NCI-H2107 treated with DMSO at 0.1 percent for 48 hours (cell line): ENCODE measurements around the gene IFNL4.
"Not testable (repeated sequence)": the region's sequence is repeated elsewhere in the genome, so short reads cannot be mapped to it uniquely, and the experiment has no call there.

Source experiments
- DNase-seq: peaks from one replicate; lab custom pipeline; 2025; ENCODE audit not compliant: unreplicated experiment; lab: John Stamatoyannopoulos, UW

The IFNL4 gene

GRCh38 chr19:39248806-39249205, at the start of gene IFNL4:
IFNL4 (minus strand) TSS chr19:39248856.
- DNase-seq, result no peak

- DNase-seq, result no peak
Measured at GRCh38 chr19:39297931-39298634, 49.4 kb upstream of the IFNL4 start.

- DNase-seq, result no peak
Measured at GRCh38 chr19:39296906-39297305, 48.2 kb upstream of the IFNL4 start.

GRCh38 chr19:39296055-39296645, 47.5 kb upstream of the IFNL4 start, which contains the start of gene IFNL1:
IFNL1 (plus strand) TSS chr19:39296407; CDS start chr19:39296422, 15 bp downstream.
- no peak for DNase-seq

GRCh38 chr19:39293394-39293793, 44.7 kb upstream of the IFNL4 start:
- DNase-seq, result no peak

DNA sequence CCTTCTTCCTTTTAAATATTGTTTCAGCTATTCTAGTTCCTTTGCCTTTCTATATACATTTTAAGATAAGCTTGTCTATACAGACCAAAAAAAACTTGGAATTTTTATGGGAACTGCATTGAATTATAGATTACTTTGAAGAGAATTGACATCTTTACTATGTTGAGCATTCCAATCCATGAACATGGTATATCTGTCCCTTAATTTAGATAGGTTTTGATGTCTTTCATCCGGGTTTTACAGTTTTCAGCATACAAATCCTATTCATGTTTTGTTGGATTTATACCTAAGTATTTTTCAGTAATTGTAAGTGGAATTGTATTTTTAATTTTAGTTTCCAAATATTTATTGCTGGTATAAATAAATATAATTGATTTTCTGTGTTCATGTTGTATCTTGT, 35.4 kb upstream of the IFNL4 start:
- no peak for DNase-seq

- no peak for DNase-seq
Measured at GRCh38 chr19:39282021-39282420, 33.4 kb upstream of the IFNL4 start.

DNA sequence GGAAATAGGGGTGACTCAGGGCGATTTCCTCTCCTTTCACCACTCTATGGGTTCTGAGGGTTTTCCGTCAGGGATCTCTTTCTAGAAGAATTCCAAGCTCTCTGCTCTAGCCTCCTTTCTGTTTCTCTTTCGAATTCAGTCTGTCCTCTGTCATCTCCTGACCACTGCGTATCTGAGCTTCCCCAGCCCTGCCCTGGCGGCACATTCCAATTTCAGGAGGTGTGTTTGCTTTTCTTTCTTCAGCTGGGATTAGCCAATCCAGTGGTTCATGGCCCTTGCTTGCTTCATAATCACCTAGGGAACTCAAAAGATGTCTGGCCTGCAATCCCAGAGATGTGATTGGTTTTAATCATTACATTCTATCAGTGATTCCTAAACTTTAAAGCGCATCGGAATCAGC, 28.9 kb upstream of the IFNL4 start:
- DNase-seq, result no peak

DNA sequence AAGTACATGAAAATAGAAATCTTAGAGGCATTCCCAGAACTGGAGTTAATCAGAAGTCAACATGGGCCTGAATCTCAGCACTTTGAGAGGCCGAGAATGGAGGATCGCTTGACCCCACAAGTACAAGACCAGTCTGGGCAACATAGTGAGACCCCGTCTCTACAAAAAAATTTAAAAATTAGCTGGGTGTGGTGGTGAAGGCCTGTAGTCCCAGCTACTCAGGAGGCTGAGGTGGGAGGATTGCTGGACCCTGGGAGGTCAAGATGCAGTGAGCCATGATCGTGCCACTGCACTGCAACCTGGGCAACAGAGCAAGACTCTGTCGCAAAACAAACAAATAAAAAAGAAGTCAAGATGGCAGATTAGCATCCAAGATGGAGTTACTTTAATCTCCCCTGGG, 28.1 kb upstream of the IFNL4 start:
- DNase-seq, result no peak

GRCh38 chr19:39275578-39275977, 26.9 kb upstream of the IFNL4 start:
- DNase-seq, result no peak

GRCh38 chr19:39273859-39274258, 25.2 kb upstream of the IFNL4 start:
- not testable (repeated sequence) for DNase-seq

DNA sequence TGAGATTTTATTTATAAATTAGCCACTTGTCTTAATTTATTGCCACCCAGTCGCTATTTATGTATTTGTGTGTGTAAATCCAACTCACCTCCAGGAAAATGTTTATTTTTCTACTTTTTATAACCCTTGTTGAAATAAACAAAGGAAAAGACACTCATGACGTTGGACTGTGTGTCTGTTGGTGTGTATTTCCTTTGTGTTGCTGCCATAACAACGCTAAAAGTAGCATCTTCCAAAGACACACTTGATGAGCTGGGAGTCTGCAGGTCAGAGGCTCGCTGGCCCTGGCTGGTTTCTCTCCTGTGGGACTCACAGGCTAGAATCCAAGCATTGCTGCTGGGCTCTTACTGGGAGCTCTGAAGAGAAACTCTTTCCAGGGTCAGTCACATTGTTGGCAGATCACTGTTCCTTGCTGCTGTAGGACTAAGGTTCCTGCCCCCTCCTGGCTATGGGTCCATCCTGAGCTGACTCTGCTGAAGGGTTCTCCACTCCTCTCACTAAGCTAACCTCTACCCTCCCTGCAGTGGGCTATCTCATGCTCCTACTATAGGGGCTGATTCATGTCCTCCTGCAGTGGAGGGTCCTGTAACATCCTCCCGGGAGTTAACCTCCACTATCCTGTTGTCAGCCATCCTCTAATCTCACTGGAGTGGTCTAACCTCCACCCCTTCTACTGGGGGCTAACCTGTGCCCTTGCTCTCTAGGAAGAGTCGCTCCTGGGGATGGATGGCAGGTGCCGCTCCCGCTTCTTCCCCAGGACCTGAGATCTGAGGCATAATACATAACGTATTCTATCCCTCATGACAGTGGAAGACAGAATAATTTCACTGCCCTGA, 21.6 kb upstream of the IFNL4 start:
- DNase-seq, result no peak

DNA sequence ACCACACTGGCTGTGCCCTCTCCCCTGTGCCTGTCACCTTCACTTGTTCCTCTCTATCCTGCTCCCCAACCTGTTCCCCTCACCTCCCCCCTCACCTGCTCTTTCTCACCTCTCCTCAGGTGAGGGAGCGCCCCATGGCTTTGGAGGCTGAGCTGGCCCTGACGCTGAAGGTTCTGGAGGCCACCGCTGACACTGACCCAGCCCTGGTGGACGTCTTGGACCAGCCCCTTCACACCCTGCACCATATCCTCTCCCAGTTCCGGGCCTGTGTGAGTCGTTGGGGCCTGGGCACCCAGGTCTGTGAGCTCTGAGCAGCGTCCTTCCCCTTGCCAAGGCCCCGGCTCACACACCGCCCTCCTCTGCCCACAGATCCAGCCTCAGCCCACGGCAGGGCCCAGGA, 20.7 kb upstream of the IFNL4 start:
- DNase-seq, result not testable (repeated sequence)

DNA sequence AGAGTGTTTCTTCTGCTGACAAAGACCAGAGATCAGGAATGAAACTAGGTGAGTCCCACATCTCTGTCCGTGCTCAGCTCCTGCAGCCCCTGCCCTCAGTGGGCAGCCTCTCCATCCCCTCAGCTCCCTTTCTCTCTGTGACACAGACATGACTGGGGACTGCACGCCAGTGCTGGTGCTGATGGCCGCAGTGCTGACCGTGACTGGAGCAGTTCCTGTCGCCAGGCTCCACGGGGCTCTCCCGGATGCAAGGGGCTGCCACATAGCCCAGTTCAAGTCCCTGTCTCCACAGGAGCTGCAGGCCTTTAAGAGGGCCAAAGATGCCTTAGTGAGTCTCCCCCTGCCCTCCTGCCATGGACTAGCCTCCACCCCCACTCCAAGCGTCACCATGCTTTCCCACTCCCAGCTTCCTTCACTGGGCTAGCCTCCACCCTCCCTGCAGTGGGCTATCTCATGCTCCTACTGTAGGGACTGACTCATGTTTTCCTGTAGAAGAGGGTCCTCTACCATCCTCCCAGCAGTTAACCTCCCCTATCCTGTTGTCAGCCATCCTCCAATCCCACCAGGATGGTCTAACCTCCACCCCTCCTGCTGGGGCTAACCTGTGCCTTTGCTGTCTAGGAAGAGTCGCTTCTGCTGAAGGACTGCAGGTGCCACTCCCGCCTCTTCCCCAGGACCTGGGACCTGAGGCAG, 20.0 kb upstream of the IFNL4 start:
- not testable (repeated sequence) for DNase-seq

DNA sequence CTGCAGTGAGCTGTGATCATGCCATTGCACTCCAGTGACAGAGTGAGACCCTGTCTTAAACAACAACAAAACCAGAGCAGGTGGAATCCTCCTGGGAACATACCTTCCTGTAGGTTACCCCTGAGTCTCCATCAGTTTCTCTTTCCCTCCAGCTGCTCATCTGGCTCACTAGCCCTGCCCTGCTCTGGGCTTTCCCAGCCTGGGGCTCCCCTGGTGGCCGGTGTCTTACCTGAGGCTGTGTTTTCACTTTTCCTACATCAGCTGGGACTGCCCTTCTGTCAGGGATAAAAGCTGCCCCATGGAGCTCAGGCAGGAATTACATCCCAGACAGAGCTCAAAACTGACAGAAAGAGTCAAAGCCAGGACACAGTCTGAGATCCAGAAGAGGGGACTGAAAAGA, 19.4 kb upstream of the IFNL4 start, which contains the start of gene IFNL2:
IFNL2 (plus strand) TSS at position 312 of the 400 bp plus-strand sequence. CDS start 173 bp downstream, outside the sequence.
- not testable (repeated sequence) for DNase-seq

DNA sequence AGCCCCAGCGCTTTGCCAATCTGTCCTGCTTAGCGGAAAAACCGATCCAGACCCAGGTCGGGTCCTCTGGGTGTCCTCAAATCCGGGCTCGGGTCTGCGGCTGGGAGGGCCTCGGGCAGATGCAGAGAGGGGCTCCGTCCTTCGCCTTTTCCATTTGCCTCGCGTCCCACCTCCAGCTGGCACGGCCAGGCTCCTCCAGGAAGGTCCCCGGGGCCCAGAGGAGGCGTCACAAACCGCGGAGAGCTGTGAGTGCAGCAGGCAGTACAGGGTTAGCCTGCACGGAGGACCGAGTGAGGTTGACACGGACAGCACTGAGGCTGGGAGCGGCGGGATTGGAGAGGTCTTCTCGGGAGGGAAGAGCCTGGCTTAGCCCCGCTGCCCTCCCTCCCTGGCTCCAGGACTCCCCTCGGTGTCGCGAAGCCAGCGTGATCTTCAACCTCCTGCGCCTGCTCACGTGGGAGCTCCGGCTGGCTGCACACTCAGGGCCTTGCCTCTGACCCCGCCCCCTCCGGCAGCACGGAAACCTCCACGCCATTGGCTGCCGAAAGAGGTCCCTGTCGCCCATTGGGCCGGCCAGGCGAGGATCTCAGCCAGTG, 16.8 kb upstream of the IFNL4 start:
- no peak for DNase-seq

DNA sequence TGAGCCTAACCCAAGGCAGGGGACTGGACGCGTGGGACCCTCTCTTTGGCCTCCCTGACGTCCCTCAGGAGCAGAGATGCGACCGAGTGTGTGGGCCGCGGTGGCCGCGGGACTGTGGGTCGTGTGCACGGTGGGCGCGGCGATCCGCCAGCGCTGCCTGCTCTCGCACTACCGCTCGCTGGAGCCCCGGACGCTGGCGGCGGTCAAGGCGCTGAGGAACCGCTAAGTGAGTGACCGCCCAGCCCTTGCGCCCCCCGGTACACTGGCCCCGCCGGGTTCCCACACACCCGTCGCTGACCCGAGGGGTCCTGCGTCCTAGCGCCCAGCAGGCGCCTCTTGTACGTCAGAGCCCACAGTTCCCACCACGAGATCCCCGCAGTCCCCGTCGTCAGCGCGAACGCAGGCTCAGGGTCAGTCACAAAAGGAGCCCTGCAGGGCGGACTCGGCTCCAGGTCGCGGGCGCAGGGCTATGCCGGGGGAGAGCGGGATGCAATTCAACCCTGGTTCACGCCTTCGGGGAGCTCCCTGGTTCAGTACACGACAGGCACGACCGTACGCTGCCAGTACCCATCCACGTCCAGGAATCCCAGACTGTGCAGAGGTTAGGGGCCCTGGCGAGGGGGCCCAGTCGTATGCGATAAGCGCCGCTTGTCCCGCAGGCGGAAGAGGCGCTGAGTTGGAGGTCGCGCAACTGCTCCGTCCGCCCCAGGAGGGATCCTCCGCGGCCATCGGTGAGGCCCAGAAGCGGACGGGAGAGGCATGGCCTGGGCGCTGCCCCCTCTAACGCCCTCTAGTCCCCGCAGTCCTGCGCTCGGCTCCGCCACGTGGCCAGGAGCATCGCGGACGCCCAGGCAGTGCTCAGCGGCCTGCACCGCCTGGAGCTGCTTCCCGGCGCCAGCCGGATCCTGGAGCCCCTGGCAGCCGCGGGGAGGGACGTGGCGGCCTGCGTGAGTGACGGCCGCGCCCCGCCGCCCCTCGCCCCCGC, 15.9 kb upstream of the IFNL4 start:
- DNase-seq, result no peak

DNA sequence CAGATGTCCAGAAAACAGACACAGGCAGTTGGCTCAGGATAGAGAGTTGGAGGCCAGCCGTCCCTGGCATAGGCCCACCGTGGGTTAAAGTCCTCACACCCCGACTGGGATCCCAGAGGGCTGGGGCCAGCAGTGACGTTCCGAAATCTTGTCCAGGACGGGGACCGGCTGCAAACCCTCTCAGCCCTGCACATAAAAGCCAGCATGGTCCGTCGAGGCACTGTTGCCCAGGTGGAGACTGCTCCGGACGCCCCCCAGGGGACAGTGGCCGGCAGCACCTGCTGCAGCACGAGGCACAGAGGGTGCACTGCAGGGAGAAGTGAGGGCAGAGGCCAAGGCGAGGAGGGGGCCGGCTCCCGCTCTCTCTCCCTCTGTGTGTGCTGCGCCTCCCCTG, 15.3 kb upstream of the IFNL4 start:
- DNase-seq, result no peak

DNA sequence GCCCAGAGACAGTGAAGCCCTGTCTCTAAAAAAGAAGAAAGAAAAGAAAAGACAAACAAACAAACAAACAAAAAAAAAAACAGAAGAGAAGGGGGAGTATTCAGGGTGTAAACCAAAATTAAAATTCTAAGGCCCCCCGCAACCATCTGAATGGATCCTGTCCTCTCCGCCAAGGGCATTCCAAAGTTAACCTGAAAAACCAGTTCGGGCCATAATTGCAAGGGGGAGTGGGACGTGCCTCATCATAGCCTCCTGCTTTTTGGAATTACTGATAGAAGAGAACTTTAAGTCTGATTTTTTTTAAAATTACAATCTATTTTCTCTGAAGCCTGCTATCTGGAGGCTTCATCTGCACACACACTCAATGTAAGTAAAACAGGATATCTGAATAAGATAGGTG, 13.8 kb upstream of the IFNL4 start:
- no peak for DNase-seq

GRCh38 chr19:39261704-39262103, 13.0 kb upstream of the IFNL4 start:
- no peak for DNase-seq
